ENCODE measurements around the gene XYLT2.

DNA sequence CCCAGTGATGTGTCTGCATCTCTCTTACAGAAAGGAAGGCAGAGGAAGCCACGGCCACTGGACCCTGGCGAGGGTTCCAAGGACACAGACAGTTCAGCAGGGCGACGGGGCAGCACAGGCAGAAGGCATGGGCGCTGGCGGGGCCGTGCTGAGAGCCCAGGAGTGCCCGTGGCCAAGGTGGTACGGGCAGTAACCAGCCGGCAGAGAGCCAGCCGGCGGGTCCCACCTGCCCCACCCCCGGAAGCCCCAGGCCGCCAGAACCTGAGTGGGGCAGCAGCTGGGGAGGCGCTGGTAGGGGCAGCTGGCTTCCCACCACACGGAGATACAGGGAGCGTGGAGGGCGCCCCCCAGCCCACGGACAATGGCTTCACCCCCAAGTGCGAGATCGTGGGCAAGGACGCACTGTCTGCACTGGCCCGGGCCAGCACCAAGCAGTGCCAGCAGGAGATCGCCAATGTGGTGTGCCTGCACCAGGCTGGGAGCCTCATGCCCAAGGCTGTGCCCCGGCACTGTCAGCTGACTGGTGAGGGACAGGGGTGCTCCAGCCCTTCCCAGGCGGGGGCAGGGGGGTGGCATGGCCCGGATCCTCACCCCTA is 7.8 kb downstream of the XYLT2 start:
- TF ChIP-seq CTCF (IDR thresholded peaks at IDR 0.05 in 8 of 11, conservative IDR thresholded peaks at IDR 0.05 in 3 of 11): no peak
- TF ChIP-seq POLR2A (IDR thresholded peaks at IDR 0.05): no peak
- peak in 1 of 3 donors; percentile 13 for TF ChIP-seq POLR2AphosphoS5 (IDR thresholded peaks at IDR 0.05)

All from spleen (tissue), 7 donors.